Renal cortical epithelial cell (primary cell): Measurements from ENCODE around the gene SLC2A4RG. TPM values are rescaled to one million over a fixed set of nuclear protein-coding genes. Genes with fewer than 3 reads are reported as not detected.

Experiments used
- DNase-seq: peaks from one replicate; pipeline ENCODE4 v3.0.0-alpha.2; 2011; ENCODE audit warnings: low read depth
- total RNA-seq: library from RNA; depleted of rRNA; stranded (reverse); fragments of >200 nt; gene quantifications from 2 replicates; pipeline ENCODE4 v1.2.3, GENCODE V29; 2014

The SLC2A4RG gene, protein sequence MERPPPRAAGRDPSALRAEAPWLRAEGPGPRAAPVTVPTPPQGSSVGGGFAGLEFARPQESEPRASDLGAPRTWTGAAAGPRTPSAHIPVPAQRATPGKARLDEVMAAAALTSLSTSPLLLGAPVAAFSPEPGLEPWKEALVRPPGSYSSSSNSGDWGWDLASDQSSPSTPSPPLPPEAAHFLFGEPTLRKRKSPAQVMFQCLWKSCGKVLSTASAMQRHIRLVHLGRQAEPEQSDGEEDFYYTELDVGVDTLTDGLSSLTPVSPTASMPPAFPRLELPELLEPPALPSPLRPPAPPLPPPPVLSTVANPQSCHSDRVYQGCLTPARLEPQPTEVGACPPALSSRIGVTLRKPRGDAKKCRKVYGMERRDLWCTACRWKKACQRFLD
- 14.9 and 31.5 TPM in 2 replicates for total RNA-seq

DNA sequence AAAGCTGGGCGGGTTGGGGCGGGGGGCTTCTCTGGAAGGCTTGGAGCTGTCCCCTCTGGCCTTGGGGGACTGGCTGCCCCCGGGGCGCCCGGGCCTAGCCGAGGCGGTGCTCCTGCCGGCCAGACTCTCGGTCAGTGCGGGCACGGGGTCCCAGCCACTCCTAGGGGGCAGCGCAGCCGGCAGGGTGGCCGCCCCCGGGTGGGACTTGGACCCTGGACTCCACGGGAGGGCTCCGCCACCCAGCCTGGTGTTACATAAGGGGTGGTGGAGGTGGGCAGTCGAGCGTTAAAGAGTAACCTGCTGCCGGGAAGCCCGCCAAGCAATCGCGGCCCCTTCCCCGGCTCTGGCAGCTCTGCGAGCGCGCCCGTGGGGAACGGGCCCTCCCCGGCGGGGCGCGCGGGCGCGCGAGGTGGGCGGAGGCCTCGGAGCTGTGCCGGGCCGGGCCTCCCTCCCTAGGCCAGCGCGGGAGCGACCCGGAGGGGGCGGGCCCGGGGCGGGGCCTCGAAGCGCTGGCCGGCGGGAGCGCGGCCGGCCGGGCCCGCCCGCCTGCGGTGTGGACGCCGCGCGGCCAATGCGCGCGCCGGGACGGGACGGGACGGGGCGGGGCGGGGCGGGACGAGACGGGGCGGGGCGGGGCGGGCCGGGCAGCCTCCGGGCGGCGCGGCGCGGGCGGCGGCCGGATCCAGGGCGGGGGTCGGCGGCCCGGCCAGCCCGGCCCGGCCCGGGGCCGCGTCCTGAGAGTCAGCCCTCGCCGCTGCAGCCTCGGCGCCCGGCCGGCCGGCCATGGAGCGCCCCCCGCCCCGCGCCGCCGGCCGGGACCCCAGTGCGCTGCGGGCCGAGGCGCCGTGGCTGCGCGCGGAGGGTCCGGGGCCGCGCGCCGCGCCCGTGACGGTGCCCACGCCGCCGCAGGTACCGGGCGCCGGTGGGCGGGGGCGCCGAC lies at the start of gene SLC2A4RG:
Gene SLC2A4RG (plus strand): TSS at position 647 of the 940 bp plus-strand sequence. CDS start 137 bp downstream, at position 784.
- peak; percentile 33 for DNase-seq

DNA sequence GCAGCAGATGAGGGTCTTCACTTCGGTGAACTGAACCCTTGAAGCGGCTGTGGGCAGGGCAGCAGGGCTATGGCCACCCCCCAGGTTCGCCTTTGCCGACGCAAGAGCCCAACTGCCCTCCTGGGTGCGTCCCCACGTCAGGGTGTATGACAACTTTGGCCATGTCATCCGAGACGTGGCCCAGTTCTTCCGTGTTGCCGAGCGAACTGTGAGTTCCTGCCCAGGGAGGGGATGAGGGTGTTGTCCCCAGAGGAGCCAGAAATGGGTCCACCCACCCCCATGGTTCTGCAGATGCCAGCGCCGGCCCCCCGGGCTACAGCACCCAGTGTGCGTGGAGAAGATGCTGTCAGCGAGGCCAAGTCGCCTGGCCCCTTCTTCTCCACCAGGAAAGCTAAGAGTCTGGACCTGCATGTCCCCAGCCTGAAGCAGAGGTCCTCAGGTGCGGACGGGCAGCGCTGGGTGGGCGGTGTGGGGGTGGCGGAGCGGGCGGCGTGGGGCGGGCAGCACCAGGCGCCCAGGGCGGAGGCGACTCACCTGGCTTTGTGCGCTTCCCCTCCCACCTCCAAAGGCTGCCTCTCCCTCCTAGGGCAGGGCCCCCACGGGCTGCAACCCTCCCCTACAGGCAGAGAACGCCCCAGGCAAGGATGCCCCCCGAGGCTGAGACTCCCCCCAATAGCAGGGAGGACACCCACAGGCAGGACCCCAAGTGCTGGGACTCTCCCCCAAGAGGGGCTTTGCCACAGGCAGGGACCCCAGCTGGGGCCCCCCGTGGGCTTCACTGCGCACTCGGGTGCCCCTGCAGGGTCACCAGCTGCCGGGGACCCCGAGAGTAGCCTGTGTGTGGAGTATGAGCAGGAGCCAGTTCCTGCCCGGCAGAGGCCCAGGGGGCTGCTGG lies 49.3 kb upstream of the SLC2A4RG start:
- no peak for DNase-seq

DNA sequence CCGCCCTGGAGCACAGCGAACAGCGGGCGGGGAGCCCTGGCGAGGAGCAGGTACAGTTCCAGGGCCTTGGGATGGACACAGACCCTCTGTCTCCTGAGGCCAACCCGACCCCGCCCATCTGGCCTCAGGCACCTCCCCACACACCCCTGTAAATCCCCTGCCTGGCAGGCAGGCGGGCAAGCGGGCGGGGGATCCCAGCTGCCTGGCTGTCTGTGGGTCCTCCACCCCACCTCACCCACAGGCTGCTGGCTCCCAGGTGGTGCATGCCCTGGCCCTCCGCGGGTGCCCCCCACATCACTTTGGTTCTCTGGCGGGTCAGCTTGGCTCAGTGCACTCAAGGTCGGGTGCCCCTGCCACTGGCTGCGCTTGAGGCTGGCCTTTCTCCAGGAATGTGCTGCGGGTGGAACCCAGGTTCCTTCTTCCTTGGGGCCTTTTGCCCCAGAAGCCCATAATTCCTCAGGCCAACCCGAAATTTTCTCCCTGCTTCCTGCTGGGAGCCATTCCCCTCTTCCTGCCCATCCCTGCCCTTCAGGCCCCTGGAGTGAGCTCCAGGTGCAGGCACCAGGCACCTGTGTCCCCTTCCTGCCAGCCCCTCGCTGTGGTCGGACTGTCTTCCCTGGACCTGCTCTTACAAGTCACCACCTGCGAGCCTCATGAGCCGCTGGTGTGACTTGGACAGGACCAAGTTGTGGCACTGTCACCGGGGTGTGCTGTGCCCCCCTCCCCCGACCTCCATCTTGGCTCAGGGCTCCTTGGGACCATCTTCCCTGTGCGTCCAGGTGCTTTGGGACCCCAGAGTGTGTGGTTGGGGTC lies 48.5 kb upstream of the SLC2A4RG start:
- DNase-seq = no peak

DNA sequence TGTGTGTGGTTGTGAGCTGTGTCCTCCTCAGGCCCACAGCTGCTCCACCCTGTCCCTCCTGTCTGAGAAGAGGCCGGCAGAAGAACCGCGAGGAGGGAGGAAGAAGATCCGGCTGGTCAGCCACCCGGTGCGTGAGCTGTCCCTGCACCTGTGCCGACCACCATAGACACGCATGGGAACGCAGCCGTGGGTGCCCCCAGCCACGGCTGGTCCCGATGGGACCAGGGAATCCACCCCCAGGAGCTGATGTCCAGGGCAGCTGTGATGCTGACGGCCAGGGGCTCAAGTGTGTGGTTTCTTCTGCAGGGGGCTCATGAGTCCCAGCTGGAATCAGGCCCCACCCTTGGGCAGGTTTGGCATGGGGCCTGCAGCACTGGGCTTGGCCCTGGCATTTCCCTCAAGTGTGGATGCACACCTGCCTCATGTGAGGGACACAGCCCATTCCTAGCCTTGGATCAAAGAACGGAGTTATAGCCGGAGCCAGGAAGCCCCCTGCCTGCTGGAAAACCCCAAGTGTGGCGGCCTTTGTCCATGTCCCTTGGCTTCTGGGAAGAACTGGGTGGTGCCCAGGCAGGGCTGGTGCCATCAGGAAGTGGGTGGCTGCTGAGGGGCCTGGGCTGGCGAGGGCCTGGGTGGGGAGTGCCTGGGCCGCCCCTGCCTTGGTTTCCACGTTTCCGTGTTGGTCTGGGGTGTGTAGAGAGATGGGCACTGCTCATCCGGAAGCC lies 47.7 kb upstream of the SLC2A4RG start:
- DNase-seq = no peak

DNA sequence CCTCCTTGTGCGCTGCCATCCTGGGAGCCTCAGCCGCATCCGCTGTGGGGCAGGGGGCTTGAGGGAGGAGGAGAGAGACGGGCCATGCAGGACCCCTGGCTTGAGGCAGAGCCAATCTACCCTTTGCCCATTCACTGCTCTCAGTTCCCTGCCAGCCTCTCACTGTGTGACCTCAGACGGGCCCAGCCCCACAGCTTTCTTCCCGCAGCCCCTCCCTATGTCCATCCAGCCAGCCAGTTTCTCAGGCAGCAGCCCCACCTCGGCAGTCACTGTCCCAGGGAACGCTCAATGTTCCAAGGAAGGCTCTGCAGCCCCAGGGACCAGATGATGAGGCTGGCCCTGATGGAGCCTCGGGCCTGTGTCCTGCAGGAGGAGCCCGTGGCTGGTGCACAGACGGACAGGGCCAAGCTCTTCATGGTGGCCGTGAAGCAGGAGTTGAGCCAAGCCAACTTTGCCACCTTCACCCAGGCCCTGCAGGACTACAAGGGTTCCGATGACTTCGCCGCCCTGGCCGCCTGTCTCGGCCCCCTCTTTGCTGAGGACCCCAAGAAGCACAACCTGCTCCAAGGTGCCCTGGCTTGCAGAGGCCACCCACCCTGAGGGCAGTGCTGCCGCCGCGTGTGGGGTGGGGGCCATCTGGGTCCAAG lies 47.0 kb upstream of the SLC2A4RG start:
- no peak for DNase-seq

DNA sequence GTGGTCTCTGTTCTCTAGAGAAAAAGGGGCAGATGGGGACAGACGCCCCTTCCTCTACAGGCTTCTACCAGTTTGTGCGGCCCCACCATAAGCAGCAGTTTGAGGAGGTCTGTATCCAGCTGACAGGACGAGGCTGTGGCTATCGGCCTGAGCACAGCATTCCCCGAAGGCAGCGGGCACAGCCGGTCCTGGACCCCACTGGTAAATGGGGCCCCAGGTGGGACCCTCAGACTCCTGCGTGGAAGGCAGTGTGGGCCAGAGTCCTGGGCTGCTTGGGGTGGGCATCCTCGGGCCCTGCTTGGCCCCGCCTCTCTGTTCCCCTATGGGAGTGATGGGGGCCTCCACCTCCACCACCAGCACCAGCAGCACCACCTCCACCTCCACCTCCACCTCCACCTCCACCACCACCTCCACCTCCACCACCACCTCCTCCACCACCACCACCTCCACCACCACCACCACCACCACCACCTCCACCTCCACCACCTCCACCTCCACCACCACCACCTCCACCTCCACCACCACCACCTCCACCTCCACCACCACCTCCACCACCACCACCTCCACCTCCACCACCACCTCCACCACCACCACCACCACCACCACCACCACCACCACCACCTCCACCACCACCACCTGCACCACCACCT lies 46.4 kb upstream of the SLC2A4RG start:
- no peak for DNase-seq

DNA sequence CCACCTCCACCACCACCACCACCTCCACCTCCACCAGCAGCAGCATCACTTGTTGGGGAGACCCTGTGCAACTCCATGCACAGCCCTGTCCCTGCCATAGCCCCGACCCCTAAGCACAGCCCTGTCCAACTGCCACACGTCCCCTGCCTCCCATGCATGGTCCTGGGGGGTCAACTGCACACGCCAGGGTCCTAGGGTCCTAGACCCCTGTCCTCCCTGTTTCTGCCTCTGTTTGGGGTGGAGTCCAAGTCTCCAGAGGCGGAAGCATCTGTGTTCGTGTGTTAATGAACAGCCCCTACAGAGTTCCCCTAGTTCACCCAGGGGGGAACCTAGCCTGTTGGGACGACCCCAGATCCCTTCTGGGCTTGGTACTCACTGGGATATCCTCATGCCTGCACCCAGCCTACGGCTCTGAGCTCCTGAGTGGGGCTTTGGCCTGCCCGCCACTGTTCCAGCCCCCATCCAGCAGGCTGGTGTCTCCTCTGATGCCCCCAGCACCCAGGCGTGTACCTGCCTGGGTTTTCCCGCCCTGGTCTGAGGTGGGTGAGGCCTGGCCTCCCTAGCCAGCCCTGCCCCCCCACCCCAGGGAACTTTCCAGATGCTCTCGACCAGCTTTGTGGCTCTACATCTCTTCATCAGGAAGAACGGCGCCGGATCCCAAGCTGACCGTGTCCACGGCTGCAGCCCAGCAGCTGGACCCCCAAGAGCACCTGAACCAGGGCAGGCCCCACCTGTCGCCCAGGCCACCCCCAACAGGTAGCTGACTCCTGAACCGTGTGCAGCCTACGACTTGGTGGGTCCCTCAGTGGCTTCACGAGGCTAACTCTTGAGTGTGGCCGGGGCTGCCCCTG lies 45.6 kb upstream of the SLC2A4RG start:
- no peak for DNase-seq

DNA sequence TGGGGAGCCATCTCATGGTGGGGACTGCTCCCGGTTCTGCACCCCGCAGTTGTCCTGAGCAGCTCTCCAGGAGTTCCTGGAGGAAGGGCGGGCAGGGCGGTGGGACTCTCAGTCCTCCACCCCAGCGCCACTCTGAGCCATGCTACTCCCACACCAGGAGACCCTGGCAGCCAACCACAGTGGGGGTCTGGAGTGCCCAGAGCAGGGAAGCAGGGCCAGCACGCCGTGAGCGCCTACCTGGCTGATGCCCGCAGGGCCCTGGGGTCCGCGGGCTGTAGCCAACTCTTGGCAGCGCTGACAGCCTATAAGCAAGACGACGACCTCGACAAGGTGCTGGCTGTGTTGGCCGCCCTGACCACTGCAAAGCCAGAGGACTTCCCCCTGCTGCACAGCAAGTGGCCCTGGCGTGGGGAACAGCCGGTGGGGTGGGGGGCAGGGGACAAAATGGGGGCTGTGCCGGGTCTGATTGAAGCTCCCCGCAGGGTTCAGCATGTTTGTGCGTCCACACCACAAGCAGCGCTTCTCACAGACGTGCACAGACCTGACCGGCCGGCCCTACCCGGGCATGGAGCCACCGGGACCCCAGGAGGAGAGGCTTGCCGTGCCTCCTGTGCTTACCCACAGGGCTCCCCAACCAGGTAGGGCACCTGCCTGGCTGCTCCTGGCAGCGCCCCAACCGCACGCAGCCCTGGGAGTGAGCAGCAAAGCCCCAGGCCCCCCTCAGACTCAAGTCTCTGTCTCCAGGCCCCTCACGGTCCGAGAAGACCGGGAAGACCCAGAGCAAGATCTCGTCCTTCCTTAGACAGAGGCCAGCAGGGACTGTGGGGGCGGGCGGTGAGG lies 44.8 kb upstream of the SLC2A4RG start:
- no peak for DNase-seq

DNA sequence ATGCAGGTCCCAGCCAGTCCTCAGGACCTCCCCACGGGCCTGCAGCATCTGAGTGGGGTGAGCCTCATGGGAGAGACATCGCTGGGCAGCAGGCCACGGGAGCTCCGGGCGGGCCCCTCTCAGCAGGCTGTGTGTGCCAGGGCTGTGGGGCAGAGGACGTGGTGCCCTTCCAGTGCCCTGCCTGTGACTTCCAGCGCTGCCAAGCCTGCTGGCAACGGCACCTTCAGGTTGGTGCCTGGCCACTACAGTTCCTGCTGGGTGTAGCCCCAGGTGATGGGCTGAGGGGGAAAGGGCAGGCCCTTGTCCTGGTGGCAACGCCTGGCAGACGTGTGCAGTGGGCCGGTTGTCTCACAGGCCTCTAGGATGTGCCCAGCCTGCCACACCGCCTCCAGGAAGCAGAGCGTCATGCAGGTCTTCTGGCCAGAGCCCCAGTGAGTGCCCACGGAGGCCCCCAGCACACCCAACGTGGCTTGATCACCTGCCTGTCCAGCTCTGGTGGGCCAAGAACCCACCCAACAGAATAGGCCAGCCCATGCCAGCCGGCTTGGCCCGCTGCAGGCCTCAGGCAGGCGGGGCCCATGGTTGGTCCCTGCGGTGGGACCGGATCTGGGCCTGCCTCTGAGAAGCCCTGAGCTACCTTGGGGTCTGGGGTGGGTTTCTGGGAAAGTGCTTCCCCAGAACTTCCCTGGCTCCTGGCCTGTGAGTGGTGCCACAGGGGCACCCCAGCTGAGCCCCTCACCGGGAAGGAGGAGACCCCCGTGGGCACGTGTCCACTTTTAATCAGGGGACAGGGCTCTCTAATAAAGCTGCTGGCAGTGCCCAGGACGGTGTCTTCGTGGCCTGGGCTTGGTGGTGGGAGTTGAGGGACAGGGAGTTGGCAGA lies 43.9 kb upstream of the SLC2A4RG start:
- DNase-seq = no peak

DNA sequence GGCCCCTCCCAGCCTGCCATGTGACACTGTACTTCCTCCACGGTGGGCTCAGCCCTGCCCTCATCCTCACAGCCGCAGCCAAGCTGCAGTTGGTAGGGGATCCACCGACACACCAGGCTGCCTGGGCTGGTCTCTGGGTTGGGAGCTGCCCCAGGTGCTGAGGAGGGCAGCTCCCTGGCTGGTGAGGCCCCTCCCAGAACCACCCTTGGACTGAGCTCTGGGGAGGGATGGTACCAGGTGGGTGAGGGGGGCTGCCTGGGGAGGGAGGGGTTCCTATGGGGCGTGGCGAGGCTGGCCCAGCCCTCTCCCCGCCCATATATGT lies 43.3 kb upstream of the SLC2A4RG start:
- DNase-seq = peak; percentile 63

DNA sequence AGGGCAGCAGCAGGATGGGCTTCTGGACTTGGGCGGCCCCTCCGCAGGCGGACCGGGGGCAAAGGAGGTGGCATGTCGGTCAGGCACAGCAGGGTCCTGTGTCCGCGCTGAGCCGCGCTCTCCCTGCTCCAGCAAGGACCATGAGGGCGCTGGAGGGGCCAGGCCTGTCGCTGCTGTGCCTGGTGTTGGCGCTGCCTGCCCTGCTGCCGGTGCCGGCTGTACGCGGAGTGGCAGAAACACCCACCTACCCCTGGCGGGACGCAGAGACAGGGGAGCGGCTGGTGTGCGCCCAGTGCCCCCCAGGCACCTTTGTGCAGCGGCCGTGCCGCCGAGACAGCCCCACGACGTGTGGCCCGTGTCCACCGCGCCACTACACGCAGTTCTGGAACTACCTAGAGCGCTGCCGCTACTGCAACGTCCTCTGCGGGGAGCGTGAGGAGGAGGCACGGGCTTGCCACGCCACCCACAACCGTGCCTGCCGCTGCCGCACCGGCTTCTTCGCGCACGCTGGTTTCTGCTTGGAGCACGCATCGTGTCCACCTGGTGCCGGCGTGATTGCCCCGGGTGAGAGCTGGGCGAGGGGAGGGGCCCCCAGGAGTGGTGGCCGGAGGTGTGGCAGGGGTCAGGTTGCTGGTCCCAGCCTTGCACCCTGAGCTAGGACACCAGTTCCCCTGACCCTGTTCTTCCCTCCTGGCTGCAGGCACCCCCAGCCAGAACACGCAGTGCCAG lies 42.8 kb upstream of the SLC2A4RG start, which contains the start of gene TNFRSF6B:
Gene TNFRSF6B (plus strand): TSS at position 25 of the 729 bp plus-strand sequence. CDS start 116 bp downstream, at position 141.
- no peak for DNase-seq

DNA sequence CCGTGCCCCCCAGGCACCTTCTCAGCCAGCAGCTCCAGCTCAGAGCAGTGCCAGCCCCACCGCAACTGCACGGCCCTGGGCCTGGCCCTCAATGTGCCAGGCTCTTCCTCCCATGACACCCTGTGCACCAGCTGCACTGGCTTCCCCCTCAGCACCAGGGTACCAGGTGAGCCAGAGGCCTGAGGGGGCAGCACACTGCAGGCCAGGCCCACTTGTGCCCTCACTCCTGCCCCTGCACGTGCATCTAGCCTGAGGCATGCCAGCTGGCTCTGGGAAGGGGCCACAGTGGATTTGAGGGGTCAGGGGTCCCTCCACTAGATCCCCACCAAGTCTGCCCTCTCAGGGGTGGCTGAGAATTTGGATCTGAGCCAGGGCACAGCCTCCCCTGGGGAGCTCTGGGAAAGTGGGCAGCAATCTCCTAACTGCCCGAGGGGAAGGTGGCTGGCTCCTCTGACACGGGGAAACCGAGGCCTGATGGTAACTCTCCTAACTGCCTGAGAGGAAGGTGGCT lies 42.2 kb upstream of the SLC2A4RG start:
- DNase-seq = no peak

DNA sequence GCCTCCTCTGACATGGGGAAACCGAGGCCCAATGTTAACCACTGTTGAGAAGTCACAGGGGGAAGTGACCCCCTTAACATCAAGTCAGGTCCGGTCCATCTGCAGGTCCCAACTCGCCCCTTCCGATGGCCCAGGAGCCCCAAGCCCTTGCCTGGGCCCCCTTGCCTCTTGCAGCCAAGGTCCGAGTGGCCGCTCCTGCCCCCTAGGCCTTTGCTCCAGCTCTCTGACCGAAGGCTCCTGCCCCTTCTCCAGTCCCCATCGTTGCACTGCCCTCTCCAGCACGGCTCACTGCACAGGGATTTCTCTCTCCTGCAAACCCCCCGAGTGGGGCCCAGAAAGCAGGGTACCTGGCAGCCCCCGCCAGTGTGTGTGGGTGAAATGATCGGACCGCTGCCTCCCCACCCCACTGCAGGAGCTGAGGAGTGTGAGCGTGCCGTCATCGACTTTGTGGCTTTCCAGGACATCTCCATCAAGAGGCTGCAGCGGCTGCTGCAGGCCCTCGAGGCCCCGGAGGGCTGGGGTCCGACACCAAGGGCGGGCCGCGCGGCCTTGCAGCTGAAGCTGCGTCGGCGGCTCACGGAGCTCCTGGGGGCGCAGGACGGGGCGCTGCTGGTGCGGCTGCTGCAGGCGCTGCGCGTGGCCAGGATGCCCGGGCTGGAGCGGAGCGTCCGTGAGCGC lies 41.6 kb upstream of the SLC2A4RG start:
- no peak for DNase-seq

DNA sequence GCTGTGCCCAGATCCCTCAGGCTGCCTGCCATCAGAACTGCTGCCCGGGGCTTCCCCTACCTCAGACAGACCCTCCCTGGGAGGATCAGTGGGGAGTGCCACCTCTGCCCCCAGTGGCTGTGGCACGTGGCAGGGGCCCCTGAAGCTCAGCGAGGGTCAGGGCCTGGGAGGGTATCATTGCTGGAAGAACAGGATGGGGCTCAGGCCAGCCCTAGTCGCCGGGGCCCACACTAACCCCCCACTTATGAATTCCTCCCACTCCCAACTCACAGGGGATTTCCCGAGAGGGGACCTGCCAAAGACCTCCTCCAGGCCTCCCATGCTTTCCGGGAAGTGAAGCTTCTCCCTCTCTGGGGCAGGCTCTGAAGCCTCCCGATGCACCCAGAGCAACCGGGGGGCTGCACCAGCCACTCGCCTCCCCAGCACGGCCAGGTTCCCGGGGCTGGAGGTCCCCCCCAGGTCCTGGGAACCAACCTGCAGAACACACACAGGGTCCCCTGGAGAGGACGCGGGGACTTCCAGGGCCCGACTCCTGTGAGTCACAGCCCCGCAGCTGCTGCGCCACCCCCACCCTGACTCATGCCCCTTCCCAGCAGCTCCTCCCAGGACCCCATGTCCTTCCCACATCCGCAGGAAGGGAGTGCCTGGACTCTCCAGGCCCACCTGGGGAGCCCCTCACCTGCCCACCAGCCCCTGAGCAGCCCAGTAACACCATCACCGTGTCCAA lies 40.7 kb upstream of the SLC2A4RG start:
- peak; percentile 88 for DNase-seq
